ENCODE data around the gene RP2. TPM values are rescaled to one million over a fixed set of nuclear protein-coding genes. Genes with fewer than 3 reads are reported as not detected.

Gene RP2
- total RNA-seq, result 7.2 TPM
- 1 to 10 TPM; 3.6 to 5.6 (median 5.0) TPM for polyA plus RNA-seq

GRCh38 chrX:46836701-46837557 lies at the start of gene RP2:
Gene RP2, plus strand, starts transcription at chrX:46837043. Its CDS starts 58 bp downstream, at chrX:46837101.
- H3K27ac ChIP-seq (ENCODE audit: insufficient read depth, low read length, poor library complexity, severe bottlenecking), result peak within 1 kb of the TSS; percentile 83
- peaks cover 9% of the 10 kb centered on the region for H3K27me3 Mint-ChIP-seq
- H3K4me3 Mint-ChIP-seq, result peak within 1 kb of the TSS; percentile 96 to 100 (median 99)
- no peaks in the 10 kb centered on the region for H3K9me3 ChIP-seq (ENCODE audit: control insufficient read depth in 2 of 2, low read length in 2 of 2)
- DNase-seq (peak; percentile 80 to 91 (median 82)), ATAC-seq (ENCODE audit: low read depth in 2 of 2) (peak; percentile 98)
- no peaks in the 10 kb centered on the region for H3K36me3 ChIP-seq (ENCODE audit: control insufficient read depth, insufficient read depth, low read length)
- H3K9me3 Mint-ChIP-seq, result no peaks in the 10 kb centered on the region
- H3K4me3 ChIP-seq (ENCODE audit: low read depth, low read length), result peak within 1 kb of the TSS; percentile 93
- no peaks in the 10 kb centered on the region for H3K36me3 Mint-ChIP-seq
- no peaks in the 10 kb centered on the region for H3K27me3 ChIP-seq (ENCODE audit: control insufficient read depth, insufficient read depth, low read length)
- H3K4me1 ChIP-seq (ENCODE audit: control insufficient read depth, insufficient read depth, low read length, poor library complexity, severe bottlenecking), result peaks cover 19% of the 10 kb centered on the region
- H3K4me1 Mint-ChIP-seq, result peaks cover 2 to 22% (median 13%) of the 10 kb centered on the region in 4 donors
- H3K27ac Mint-ChIP-seq, result peak within 1 kb of the TSS; percentile 79 to 96 (median 94)

DNA sequence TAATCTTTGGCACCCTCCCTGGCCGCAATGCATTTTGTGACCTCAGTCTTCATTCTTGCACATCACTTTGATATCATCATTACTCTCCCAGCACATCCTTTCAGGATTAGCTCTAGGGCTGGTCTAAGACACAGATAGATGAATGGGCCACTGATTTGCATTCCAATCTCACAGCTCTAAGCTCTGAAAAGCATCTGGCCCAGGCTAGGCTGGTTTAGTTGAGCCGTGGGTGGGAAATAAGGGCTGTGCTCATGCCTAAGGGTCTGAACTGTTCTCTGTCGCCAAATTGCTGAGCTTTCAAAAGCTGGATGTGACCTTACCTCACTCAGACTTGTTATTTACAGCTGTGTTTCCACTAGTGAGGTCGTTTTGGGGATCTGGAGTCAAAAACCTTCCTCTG lies 47.9 kb upstream of the RP2 start:
- H3K4me1 Mint-ChIP-seq, result peaks cover 0 to 7% (median 3%) of the 10 kb centered on the region in 4 donors
- Histone ChIP-seq H3K4me1 (ENCODE audit: control insufficient read depth, insufficient read depth, low read length, poor library complexity, severe bottlenecking) (no peaks in the 10 kb centered on the region), H3K36me3 (ENCODE audit: control insufficient read depth, insufficient read depth, low read length) (no peaks in the 10 kb centered on the region), H3K9me3 (ENCODE audit: control insufficient read depth in 2 of 2, low read length in 2 of 2) (no peaks in the 10 kb centered on the region), H3K27me3 (ENCODE audit: control insufficient read depth, insufficient read depth, low read length) (no peaks in the 10 kb centered on the region), H3K4me3 (ENCODE audit: low read depth, low read length) (no peak overlapping the region), H3K27ac (ENCODE audit: insufficient read depth, low read length, poor library complexity, severe bottlenecking) (no peak overlapping the region)
- no peak overlapping the region for H3K4me3 Mint-ChIP-seq
- H3K9me3 Mint-ChIP-seq, result peaks cover 0 to 1% (median 0%) of the 10 kb centered on the region in 7 donors
- DNase-seq, result no peak
- no peaks in the 10 kb centered on the region for H3K27me3 Mint-ChIP-seq
- ATAC-seq (ENCODE audit: low read depth in 2 of 2), result no peak
- no peaks in the 10 kb centered on the region for H3K36me3 Mint-ChIP-seq
- no peak overlapping the region for H3K27ac Mint-ChIP-seq

DNA sequence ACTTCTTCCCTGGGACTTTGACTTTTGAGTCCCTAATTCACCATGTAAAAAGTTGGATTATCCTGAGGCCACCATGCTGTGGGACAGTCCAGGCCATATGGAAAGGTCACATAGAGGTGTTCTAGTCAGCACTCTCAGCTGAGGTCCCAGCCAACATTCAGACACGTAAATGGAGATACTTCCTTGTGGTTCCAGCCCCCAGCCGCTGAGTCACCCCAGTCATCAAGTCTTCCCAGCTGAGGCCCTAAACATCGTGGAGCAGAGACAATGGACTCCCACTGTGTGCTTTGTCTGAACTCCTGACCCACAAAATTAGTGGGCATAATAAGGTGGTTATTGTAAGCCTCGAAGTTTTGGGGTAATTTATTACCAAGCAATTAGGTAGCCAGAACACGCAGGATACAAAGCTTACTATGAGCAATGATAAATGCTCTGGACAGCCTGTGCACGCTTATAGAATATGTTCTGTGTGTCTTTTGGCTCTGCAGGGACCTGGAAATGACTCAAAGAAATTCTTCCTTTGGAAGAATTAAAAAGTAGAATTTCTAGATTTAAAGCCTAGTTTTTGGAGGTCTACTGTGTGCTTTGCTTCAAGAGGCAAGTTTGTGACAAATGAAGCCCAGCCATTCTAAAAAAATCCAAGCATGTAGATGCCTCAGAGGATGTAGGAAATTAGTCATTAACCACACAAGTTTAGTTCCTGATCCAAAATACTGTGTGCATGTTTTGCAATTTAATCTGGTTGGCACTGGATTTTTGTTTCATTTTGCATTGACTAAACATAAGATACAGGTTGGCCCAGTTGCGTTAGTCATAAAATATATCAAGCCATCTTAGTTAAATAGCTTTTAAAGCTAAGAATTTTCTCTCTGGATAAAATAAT lies 44.7 kb upstream of the RP2 start:
- Histone ChIP-seq H3K27me3 (ENCODE audit: control insufficient read depth, insufficient read depth, low read length) (no peaks in the 10 kb centered on the region), H3K27ac (ENCODE audit: insufficient read depth, low read length, poor library complexity, severe bottlenecking) (no peak overlapping the region), H3K9me3 (ENCODE audit: control insufficient read depth in 2 of 2, low read length in 2 of 2) (no peaks in the 10 kb centered on the region), H3K36me3 (ENCODE audit: control insufficient read depth, insufficient read depth, low read length) (no peaks in the 10 kb centered on the region), H3K4me3 (ENCODE audit: low read depth, low read length) (no peak overlapping the region), H3K4me1 (ENCODE audit: control insufficient read depth, insufficient read depth, low read length, poor library complexity, severe bottlenecking) (no peaks in the 10 kb centered on the region)
- Mint-ChIP-seq H3K27me3 (no peaks in the 10 kb centered on the region), H3K27ac (peak overlapping the region in 1 of 3 donors; percentile 52), H3K4me3 (no peak overlapping the region), H3K4me1 (peaks cover 0 to 7% (median 3%) of the 10 kb centered on the region in 4 donors), H3K9me3 (peaks cover 0 to 1% (median 0%) of the 10 kb centered on the region in 7 donors), H3K36me3 (no peaks in the 10 kb centered on the region)
- DNase-seq (peak in 1 of 3 donors; percentile 41), ATAC-seq (ENCODE audit: low read depth in 2 of 2) (peak; percentile 24 to 28)

GRCh38 chrX:46792810-46793188 lies 44.0 kb upstream of the RP2 start:
- H3K4me3 ChIP-seq (ENCODE audit: low read depth, low read length), result no peak overlapping the region

DNA sequence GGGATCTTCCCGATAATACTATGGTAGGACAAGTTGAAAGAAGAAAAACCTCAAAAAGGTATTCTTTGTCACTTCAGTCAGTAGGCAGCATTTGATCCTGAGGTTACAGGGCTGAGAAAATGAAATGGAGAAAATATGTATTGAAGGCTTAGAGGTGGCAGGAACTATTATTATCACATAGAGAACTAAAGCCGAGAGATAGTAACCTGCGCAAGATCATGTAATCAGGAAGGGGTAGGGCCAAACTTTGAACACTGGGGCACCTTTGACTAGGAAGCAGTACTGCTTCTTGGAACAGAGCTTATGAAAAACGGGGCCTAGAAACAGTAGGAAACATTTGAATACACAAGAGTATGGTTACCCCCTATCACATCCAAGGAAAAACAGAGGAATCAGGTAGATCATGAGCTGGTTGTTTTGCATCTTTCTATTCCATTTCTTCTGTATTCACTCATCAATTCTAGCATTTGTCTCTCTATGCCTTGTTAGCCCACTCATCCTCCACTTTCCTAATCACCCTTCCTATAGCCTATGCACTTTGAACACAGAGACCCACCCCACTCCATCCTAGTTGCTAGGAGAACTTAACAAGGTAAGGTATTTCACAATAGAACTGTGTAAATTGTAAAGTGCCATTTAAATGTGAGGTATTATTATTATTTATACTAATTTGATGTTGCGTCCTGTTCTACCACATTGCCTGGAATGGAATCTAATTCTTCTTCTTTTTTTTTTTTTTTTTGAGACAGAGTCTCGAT lies 43.3 kb upstream of the RP2 start:
- no peak for DNase-seq
- no peaks in the 10 kb centered on the region for H3K9me3 Mint-ChIP-seq
- ATAC-seq (ENCODE audit: low read depth in 2 of 2), result no peak
- Histone ChIP-seq H3K27me3 (ENCODE audit: control insufficient read depth, insufficient read depth, low read length) (no peaks in the 10 kb centered on the region), H3K4me1 (ENCODE audit: control insufficient read depth, insufficient read depth, low read length, poor library complexity, severe bottlenecking) (no peaks in the 10 kb centered on the region), H3K4me3 (ENCODE audit: low read depth, low read length) (no peak overlapping the region), H3K9me3 (ENCODE audit: control insufficient read depth in 2 of 2, low read length in 2 of 2) (no peaks in the 10 kb centered on the region), H3K36me3 (ENCODE audit: control insufficient read depth, insufficient read depth, low read length) (no peaks in the 10 kb centered on the region), H3K27ac (ENCODE audit: insufficient read depth, low read length, poor library complexity, severe bottlenecking) (no peak overlapping the region)
- peaks cover 0 to 7% (median 3%) of the 10 kb centered on the region in 4 donors for H3K4me1 Mint-ChIP-seq
- no peaks in the 10 kb centered on the region for H3K36me3 Mint-ChIP-seq
- no peak overlapping the region for H3K27ac Mint-ChIP-seq
- no peak overlapping the region for H3K4me3 Mint-ChIP-seq
- H3K27me3 Mint-ChIP-seq, result no peaks in the 10 kb centered on the region

More at GRCh38 chrX:46792810-46793188, 44.0 kb upstream of the RP2 start:
- no peaks in the 10 kb centered on the region for H3K36me3 Mint-ChIP-seq
- no peaks in the 10 kb centered on the region for H3K27me3 Mint-ChIP-seq
- Histone ChIP-seq H3K36me3 (ENCODE audit: control insufficient read depth, insufficient read depth, low read length) (no peaks in the 10 kb centered on the region), H3K27me3 (ENCODE audit: control insufficient read depth, insufficient read depth, low read length) (no peaks in the 10 kb centered on the region), H3K4me1 (ENCODE audit: control insufficient read depth, insufficient read depth, low read length, poor library complexity, severe bottlenecking) (no peaks in the 10 kb centered on the region), H3K27ac (ENCODE audit: insufficient read depth, low read length, poor library complexity, severe bottlenecking) (no peak overlapping the region), H3K9me3 (ENCODE audit: control insufficient read depth in 2 of 2, low read length in 2 of 2) (no peaks in the 10 kb centered on the region)
- ATAC-seq (ENCODE audit: low read depth in 2 of 2), result no peak
- no peak overlapping the region for H3K27ac Mint-ChIP-seq
- no peaks in the 10 kb centered on the region for H3K9me3 Mint-ChIP-seq
- DNase-seq, result no peak
- H3K4me3 Mint-ChIP-seq, result no peak overlapping the region
- peaks cover 0 to 7% (median 3%) of the 10 kb centered on the region in 4 donors for H3K4me1 Mint-ChIP-seq

DNA sequence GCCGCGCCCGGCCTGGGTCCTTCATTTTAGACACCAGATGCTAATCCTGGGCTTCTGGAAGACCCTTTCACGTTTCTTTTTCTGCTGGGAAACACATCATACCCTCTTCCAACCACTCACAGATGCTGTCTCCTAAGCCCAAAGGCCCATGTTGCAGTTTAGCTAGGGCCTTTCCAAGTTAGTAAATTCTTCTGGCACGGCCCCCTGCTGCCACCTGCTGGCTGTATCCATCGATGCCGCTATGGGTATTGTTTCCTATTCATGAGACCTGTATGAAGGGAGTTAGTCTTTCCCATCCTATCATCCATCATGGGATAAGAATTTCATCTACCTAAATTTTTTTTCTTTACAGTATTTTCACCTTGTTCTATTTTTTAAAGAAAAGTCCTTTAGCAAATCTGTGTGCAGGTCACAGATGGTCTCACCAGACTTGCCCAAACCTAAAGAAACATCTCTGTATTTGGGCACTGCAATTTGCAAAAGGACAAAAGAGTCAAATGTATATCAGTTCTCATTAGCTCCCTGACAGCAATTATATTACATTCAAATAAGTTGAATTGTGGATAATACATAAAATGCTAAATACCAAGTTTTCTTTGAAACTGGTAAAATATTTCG lies 40.2 kb upstream of the RP2 start:
- DNase-seq (peak; percentile 46 to 72 (median 56)), ATAC-seq (ENCODE audit: low read depth in 2 of 2) (peak in 1 of 2 donors; percentile 34)
- H3K36me3 Mint-ChIP-seq, result no peaks in the 10 kb centered on the region
- no peaks in the 10 kb centered on the region for H3K9me3 ChIP-seq (ENCODE audit: control insufficient read depth in 2 of 2, low read length in 2 of 2)
- H3K4me1 ChIP-seq (ENCODE audit: control insufficient read depth, insufficient read depth, low read length, poor library complexity, severe bottlenecking), result no peaks in the 10 kb centered on the region
- H3K27me3 ChIP-seq (ENCODE audit: control insufficient read depth, insufficient read depth, low read length), result no peaks in the 10 kb centered on the region
- H3K4me3 ChIP-seq (ENCODE audit: low read depth, low read length), result no peak overlapping the region
- H3K27me3 Mint-ChIP-seq, result no peaks in the 10 kb centered on the region
- H3K36me3 ChIP-seq (ENCODE audit: control insufficient read depth, insufficient read depth, low read length), result no peaks in the 10 kb centered on the region
- peaks cover 0 to 7% (median 3%) of the 10 kb centered on the region in 4 donors for H3K4me1 Mint-ChIP-seq
- H3K9me3 Mint-ChIP-seq, result no peaks in the 10 kb centered on the region
- no peak overlapping the region for H3K4me3 Mint-ChIP-seq
- no peak overlapping the region for H3K27ac ChIP-seq (ENCODE audit: insufficient read depth, low read length, poor library complexity, severe bottlenecking)
- peak overlapping the region in 1 of 3 donors; percentile 58 for H3K27ac Mint-ChIP-seq

DNA sequence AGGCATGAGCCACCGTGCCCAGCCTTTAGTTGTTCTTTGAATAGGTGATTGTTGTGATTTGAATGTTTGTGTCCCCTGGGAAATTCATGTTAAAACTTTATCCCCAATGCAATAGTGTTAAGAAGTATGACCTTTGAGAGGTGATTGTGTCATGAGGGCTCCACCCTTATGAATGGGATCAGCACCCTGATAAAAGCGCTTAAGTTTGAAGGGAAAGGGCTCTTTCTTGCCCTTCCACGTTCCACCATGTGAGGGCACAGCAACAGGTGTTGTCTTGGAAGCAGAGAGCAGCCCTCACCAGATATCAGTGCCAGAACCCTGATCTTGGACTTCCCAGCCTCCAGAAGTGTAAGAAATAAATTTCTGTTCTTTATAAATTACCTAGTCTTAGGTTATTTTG lies 33.7 kb upstream of the RP2 start:
- Mint-ChIP-seq H3K27me3 (no peaks in the 10 kb centered on the region), H3K27ac (no peak overlapping the region)

More for the DNA sequence above, 33.7 kb upstream of the RP2 start:
- ATAC-seq (ENCODE audit: low read depth in 2 of 2) (no peak), DNase-seq (no peak)
- no peak overlapping the region for H3K4me3 ChIP-seq (ENCODE audit: low read depth, low read length)
- Mint-ChIP-seq H3K9me3 (no peaks in the 10 kb centered on the region), H3K4me3 (no peak overlapping the region), H3K36me3 (no peaks in the 10 kb centered on the region), H3K4me1 (no peaks in the 10 kb centered on the region)
- no peaks in the 10 kb centered on the region for H3K27me3 ChIP-seq (ENCODE audit: control insufficient read depth, insufficient read depth, low read length)
- no peaks in the 10 kb centered on the region for H3K4me1 ChIP-seq (ENCODE audit: control insufficient read depth, insufficient read depth, low read length, poor library complexity, severe bottlenecking)
- no peaks in the 10 kb centered on the region for H3K36me3 ChIP-seq (ENCODE audit: control insufficient read depth, insufficient read depth, low read length)
- no peak overlapping the region for H3K27ac ChIP-seq (ENCODE audit: insufficient read depth, low read length, poor library complexity, severe bottlenecking)
- H3K9me3 ChIP-seq (ENCODE audit: control insufficient read depth in 2 of 2, low read length in 2 of 2), result no peaks in the 10 kb centered on the region
